GM13977 (cell line): ENCODE data around the gene POR.
"Not testable (repeated sequence)": the region's sequence is repeated elsewhere in the genome, so short reads cannot be mapped to it uniquely, and the experiment has no call there.

Experiments used
- DNase-seq: peaks from one replicate; pipeline ENCODE4 v3.0.0; 2012; ENCODE audit warnings: low spot score
- in situ Hi-C: fragments of 300-500 bp; cut with MboI; formaldehyde crosslinking; loops from one replicate; pipeline ENCODE4 v1.12.0; 2022; ENCODE audit warnings: low sequenced_read_pairs, low pct_unique_long_range_greater_than_20kb, mixed read lengths, inconsistent platforms; ENCODE audit not compliant: unreplicated experiment
- TF ChIP-seq, protein P1 (sequence below): IDR thresholded peaks from 2 replicates; pipeline ENCODE4 v1.5.1; 2012; ENCODE audit warnings: mild to moderate bottlenecking, control low read depth; ENCODE audit not compliant: insufficient read depth; ENCODE audit errors: extremely low read depth, missing control alignments

Gene POR

DNA sequence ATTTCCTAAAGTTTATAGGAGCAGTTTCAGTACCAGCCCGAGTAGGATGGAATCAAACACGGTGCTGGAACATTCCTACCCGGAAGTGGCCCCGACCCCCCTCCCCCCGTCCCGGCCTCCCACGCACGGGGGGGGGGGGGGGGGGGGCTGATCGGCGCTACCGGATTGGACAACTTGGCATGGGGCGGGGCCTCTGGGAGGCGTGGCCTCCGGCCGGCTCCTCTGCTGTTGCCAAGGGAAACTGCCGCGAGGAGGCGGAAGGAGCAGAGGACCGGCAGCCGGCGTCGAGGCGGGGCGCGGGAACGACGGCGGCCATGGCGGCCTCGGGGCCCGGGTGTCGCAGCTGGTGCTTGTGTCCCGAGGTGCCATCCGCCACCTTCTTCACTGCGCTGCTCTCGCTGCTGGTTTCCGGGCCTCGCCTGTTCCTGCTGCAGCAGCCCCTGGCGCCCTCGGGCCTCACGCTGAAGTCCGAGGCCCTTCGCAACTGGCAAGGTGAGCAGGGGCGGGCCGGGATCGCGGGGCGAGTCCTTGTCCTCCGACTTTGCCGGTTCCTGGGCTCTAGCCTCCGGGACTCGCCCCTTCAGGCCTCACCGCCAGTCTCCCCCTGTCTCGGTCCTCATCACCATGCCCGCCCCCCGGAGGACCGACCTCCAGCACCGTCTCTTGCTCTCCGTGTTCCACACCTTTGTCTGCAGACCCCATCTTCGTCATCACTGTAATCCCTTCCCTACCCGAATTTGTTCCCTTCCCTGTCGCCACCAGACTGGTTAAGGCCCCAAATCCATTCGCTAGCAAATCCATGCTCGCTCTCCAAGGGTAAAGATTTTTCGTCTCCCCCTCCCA lies 36.0 kb upstream of the POR start, which contains the start of gene RHBDD2:
TSS of gene RHBDD2 (plus strand) at position 266 of the 843 bp plus-strand sequence. CDS start at position 315, 49 bp downstream.
- in situ Hi-C loops: no loop called here
- TF ChIP-seq, protein P1, sequence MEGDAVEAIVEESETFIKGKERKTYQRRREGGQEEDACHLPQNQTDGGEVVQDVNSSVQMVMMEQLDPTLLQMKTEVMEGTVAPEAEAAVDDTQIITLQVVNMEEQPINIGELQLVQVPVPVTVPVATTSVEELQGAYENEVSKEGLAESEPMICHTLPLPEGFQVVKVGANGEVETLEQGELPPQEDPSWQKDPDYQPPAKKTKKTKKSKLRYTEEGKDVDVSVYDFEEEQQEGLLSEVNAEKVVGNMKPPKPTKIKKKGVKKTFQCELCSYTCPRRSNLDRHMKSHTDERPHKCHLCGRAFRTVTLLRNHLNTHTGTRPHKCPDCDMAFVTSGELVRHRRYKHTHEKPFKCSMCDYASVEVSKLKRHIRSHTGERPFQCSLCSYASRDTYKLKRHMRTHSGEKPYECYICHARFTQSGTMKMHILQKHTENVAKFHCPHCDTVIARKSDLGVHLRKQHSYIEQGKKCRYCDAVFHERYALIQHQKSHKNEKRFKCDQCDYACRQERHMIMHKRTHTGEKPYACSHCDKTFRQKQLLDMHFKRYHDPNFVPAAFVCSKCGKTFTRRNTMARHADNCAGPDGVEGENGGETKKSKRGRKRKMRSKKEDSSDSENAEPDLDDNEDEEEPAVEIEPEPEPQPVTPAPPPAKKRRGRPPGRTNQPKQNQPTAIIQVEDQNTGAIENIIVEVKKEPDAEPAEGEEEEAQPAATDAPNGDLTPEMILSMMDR: no peak
- peak; percentile 99 for DNase-seq

DNA sequence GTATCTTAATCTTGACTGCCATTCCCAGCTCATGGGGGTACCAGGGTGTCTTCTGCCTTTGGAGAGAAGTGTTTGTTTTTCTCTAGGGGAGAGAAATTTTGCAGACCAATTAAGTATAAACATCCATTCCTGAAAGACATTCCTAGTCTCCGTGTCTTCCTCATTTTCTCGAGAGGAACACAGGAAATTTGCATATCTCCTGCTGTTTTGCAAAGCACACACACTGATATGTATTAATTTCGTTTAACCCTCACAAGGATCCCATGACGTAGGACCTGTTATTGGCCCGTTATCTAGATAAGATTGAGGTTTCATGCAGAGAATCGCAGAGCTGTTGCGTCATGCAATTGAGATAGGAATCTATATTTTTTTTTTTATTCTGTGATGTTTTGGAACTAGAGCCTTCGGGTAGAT lies 35.2 kb upstream of the POR start:
- DNase-seq: no peak
- TF ChIP-seq, protein P1: no peak
- in situ Hi-C loops: no loop called here

DNA sequence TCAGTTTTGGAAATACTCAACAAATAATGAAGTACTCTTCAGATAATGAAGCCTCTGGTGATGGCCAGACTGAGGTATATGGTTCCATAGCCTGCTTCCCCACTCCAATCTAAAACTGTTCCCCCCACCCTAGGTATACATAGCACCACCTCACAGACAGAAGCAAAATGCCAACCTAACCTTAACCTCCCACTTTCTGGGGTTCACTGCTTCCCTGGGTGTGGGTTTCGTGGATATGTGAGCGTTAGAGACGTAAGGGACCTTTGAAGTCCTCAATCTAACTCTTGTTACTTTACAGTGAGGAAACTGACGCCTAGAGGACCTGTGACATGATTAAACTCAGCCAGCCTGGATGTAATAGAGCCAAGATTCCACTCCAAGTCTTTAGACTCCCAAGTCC lies 34.7 kb upstream of the POR start:
- no peak for DNase-seq
- in situ Hi-C loops: no loop called here
- TF ChIP-seq, protein P1: no peak

DNA sequence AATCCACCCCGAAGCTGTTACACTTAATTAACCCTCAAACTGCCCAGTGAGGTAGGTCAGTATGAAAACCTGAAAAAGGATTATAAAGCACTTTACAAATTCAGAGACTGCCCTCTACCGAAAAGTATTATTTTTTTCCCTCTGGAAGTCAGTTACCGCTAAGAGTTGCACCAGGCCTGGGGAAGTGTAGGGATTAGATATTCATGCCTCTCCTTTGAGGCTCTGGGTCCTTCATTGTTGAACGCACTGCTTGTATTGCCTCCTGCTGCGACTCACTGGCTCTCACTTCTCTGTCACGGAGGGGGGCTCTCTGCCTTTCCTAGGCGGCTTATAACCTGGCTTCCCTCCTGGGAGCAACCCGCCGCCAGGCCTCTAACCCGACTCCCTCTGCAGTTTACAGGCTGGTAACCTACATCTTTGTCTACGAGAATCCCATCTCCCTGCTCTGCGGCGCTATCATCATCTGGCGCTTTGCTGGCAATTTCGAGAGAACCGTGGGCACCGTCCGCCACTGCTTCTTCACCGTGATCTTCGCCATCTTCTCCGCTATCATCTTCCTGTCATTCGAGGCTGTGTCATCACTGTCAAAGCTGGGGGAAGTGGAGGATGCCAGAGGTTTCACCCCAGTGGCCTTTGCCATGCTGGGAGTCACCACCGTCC lies 33.4 kb upstream of the POR start:
- in situ Hi-C loops: no loop called here
- TF ChIP-seq, protein P1: no peak
- DNase-seq: no peak

DNA sequence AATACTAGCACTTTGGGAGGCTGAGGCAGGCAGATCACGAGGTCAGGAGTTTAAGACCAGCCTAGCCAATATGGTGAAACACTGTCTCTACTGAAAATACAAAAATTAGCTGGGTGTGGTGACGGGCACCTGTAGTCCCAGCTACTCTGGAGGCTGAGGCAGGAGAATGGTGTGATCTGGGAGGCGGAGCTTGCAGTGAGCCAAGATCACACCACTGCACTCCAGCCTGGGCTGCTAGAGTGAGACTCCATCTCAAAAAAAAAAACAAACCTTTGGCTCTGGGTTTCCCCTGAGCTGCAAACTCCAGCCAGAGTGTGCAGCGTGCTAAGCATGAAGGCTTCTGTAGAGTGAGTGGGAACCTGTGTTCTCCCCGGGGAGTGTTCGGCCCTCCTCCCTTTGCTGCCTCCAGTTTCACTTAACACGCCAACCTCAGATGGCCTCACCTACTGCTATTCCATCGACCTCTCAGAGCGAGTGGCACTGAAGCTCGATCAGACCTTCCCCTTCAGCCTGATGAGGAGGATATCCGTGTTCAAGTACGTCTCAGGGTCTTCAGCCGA lies 31.6 kb upstream of the POR start:
- DNase-seq, in situ Hi-C loops: not testable (repeated sequence)

DNA sequence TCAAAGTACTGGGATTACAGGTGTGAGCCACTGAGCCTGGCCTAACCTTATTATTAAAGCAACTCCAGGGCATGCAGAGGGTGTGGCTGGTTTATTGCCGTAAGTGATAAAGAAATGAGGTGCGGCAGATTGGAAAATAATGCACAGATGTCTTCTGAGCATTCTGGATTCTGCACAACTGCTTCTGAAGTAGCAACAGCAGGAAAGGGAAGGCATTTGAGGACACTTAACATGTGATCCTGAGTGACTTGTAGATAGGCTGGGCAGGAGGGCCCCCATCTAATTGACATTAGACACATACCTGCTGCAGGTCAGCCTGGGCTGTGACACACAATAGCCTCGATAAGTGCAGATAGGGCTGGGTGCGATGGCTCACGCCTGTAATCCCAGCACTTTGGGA lies 30.5 kb upstream of the POR start:
- in situ Hi-C loops: no loop called here
- no peak for DNase-seq
- TF ChIP-seq, protein P1: no peak

DNA sequence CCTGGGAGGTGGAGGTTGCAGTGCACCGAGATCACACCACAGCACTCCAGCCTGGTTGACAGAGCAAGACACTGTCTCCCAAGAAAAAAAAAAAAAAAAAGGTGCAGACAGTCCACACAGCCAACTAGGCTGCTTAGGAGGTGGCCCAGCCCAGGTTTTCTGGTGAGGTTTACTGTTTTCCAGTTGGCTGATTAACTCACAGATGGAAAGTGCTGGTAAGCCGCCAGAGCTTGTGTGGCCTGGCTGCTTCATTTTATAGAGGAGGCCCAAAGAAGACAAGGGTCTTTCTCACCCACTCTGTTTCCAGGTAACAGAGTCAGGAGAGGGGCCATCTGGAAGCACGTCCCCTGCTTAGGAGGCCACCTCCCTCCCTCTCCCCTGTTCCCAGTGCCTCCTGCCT lies 29.9 kb upstream of the POR start:
- no peak for DNase-seq
- in situ Hi-C loops: no loop called here
- TF ChIP-seq, protein P1: no peak
